Kidney epithelial cell (primary cell): Measurements from ENCODE around the gene RIPPLY3. TPM values are rescaled to one million over a fixed set of nuclear protein-coding genes. Genes with fewer than 3 reads are reported as not detected.

Experiments
- DNase-seq: peaks from one replicate; pipeline ENCODE4 v3.0.0-alpha.2; 2010; ENCODE audit warnings: low read depth
- H3K27me3 ChIP-seq: 2 replicates; pipeline ENCODE4 v1.6.0; 2011; ENCODE audit warnings: low read length; ENCODE audit not compliant: control insufficient read depth, insufficient read depth
- H3K36me3 ChIP-seq: 2 replicates; pipeline ENCODE4 v1.5.1; 2011; ENCODE audit warnings: low read length; ENCODE audit not compliant: control insufficient read depth, insufficient read depth
- H3K4me3 ChIP-seq: 2 replicates; pipeline ENCODE4 v1.5.1; 2011; ENCODE audit warnings: low read depth, mild to moderate bottlenecking, control low read depth, low read length
- total RNA-seq: library from RNA; depleted of rRNA; stranded (reverse); fragments of >200 nt; gene quantifications from 2 replicates; pipeline ENCODE4 v1.2.3, GENCODE V29; 2015
- TF ChIP-seq, protein P1 (sequence below): IDR thresholded peaks from 2 replicates; pipeline ENCODE4 v1.5.1; 2011; ENCODE audit warnings: mild to moderate bottlenecking, moderate library complexity, low read length, control low read depth, inconsistent platforms; ENCODE audit not compliant: insufficient read depth, poor library complexity, severe bottlenecking

Gene RIPPLY3
- total RNA-seq, 1 donor from 2014 or later = 0.92 TPM

DNA sequence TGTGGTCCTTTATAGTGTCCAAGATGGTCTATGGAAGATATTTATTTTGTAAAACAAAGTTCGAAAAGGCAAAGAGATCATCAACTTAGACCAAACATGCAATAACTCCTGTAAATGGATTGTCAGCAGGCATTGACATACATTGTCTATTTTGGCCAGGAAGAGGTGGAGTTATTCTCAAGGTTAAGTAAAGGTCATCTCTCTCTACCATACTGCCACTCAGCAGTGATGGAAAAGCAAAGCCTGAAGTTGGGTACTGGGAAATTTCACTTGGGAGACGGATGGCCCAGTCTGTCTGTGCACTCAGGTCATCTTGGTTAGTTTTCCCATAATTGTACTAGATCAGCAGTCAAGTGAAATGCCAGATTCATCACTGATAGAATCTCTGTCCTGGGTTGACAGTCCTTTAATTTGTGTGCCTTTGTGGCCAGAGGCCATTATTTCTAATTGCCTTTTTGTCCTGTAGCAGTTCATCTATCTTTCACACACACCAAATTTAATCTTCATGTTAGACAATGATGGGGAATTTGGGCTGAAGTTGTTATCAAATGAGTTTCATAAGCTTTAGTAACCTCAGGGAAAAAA is 48.9 kb downstream of the RIPPLY3 start:
- DNase-seq = no peak
- H3K36me3 ChIP-seq = no peaks in the 10 kb centered on the region
- TF ChIP-seq, protein P1, sequence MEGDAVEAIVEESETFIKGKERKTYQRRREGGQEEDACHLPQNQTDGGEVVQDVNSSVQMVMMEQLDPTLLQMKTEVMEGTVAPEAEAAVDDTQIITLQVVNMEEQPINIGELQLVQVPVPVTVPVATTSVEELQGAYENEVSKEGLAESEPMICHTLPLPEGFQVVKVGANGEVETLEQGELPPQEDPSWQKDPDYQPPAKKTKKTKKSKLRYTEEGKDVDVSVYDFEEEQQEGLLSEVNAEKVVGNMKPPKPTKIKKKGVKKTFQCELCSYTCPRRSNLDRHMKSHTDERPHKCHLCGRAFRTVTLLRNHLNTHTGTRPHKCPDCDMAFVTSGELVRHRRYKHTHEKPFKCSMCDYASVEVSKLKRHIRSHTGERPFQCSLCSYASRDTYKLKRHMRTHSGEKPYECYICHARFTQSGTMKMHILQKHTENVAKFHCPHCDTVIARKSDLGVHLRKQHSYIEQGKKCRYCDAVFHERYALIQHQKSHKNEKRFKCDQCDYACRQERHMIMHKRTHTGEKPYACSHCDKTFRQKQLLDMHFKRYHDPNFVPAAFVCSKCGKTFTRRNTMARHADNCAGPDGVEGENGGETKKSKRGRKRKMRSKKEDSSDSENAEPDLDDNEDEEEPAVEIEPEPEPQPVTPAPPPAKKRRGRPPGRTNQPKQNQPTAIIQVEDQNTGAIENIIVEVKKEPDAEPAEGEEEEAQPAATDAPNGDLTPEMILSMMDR = no peak
- no peak overlapping the region for H3K4me3 ChIP-seq
- no peaks in the 10 kb centered on the region for H3K27me3 ChIP-seq

DNA sequence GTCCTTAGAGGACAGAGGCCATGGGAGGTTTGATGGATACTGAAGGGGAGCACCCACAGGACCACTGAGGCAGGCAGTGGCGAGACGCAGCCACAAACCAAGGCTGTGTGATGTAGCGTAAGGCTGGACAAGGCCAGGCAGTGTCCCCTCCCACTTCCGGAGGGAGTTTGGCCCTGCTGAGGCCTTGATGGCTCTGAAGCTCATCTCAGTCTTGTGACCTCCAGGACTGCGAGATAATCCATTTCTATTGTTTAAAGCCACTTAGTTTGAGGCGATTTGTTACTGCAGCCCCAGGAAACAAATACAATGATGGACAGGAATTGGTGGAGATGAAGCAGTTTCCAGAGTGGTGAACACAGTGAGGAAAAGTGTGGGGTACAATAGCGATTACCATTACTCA is 51.1 kb downstream of the RIPPLY3 start:
- H3K27me3 ChIP-seq = no peaks in the 10 kb centered on the region
- H3K4me3 ChIP-seq = no peak overlapping the region
- TF ChIP-seq, protein P1 = no peak
- no peaks in the 10 kb centered on the region for H3K36me3 ChIP-seq
- DNase-seq = no peak

DNA sequence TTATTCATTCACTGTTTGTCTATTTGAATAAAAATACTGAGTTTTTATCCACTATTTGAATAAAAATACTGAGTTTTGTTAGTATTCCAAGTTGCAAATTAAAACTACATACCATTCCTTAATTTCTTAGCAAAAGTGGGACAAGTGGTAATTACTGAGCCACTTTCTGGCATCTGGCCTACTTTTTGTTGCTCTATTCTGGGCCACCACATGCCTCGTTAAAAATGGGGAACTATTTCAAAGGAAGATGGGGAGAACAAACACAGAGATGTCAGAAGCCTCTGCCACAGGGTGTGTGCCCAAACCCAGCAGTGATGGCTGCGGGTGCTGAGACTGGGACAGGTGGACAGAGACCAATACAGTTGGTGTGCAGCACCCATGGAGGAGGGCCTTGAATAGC is 51.8 kb downstream of the RIPPLY3 start:
- H3K27me3 ChIP-seq = no peaks in the 10 kb centered on the region
- DNase-seq = no peak
- no peak overlapping the region for H3K4me3 ChIP-seq
- TF ChIP-seq, protein P1 = no peak
- no peaks in the 10 kb centered on the region for H3K36me3 ChIP-seq

DNA sequence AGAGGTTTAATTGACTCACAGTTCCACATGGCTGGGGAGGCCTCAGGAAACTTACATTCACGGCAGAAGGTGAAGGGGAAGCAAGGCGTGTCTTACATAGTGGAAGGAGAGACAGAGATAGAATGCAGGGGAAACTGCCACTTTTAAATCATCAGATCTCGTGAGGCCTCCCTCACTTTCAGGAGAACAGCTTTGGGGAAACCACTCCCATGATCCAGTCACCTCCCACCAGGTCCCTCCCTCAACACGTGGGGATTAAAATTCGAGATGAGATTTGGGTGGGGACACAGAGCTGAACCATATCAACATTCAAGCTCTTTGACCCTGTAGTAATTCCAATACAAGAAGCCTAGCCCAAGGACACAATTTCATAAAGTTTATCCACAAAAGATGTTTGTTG is 52.7 kb downstream of the RIPPLY3 start:
- TF ChIP-seq, protein P1 = no peak
- no peak for DNase-seq
- Histone ChIP-seq H3K27me3 (no peaks in the 10 kb centered on the region), H3K4me3 (no peak overlapping the region), H3K36me3 (no peaks in the 10 kb centered on the region)

DNA sequence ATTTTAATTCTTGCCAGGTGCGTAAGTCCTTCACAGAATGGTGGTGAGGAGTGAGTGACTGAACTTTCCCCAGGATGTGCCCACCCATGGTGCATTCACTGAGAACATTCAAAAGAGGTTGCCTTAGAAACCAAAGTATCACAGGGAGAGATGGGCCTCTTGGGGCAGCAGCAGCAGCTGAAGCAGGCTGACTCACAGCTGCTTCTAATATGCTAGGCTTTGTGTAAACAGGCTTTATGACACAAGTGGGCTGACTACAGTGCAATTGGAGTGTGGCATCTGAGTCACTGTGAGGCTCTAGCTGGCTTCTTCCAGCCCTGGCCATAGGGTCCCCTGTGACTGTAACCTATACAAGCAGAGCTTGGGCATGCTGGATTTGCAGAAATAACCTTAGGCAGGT is 53.8 kb downstream of the RIPPLY3 start:
- TF ChIP-seq, protein P1 = peak; percentile 20
- Histone ChIP-seq H3K27me3 (no peaks in the 10 kb centered on the region), H3K4me3 (no peak overlapping the region), H3K36me3 (no peaks in the 10 kb centered on the region)
- peak; percentile 97 for DNase-seq

DNA sequence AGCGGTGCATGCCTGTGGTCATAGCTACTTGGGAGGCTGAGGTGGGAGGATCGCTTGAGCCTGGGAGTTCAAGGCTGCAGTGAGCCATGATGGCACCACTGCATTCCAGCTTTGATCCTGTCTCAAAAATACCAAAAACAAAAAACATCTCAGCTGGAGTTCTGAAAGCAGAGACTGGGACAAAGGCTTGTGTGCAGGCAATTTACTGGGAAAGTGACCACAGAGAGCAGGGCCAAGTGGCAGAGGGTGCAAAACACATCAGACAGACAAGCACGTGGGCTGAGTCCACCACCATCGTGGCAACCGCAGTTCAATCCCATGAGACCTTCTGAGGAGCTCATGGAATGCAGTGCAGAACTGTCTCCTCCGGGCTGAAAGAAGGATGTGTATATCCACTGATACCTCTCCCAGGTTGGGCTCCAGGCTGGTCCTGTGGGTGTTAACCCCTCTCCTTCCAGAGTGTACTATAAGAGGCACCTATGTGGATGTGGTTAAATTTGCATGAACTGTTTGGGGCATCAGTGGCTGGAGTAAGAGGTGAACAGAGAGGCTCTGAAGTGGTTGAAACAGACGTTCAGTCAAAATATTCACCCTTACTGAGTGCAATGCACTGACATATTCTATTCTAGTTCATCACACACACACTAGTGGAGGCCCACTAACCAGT is 55.6 kb downstream of the RIPPLY3 start:
- H3K4me3 ChIP-seq = no peak overlapping the region
- DNase-seq = no peak

More for the DNA sequence above, 55.6 kb downstream of the RIPPLY3 start:
- no peaks in the 10 kb centered on the region for H3K27me3 ChIP-seq
- H3K36me3 ChIP-seq = no peaks in the 10 kb centered on the region
- TF ChIP-seq, protein P1 = no peak
